Fibroblast of villous mesenchyme (primary cell): ENCODE data around the gene STAG2. TPM values are rescaled to one million over a fixed set of nuclear protein-coding genes. Genes with fewer than 3 reads are reported as not detected.
"Not testable (repeated sequence)": the region's sequence is repeated elsewhere in the genome, so short reads cannot be mapped to it uniquely, and the experiment has no call there.

ENCODE experiments used
- DNase-seq: peaks from one replicate; pipeline ENCODE4 v3.0.0-alpha.2; 2010; ENCODE audit warnings: low read depth
- H3K4me3 ChIP-seq: 2 replicates; pipeline ENCODE4 v1.5.1; 2011; ENCODE audit warnings: low read depth, mild to moderate bottlenecking, low read length
- CTCF ChIP-seq: IDR thresholded peaks from 2 replicates; pipeline ENCODE4 v1.5.1; 2012; ENCODE audit warnings: low read depth, mild to moderate bottlenecking, low read length; ENCODE audit not compliant: insufficient read depth
- total RNA-seq: library from RNA; depleted of rRNA; stranded (reverse); fragments of >200 nt; gene quantifications from 2 replicates; pipeline ENCODE4 v1.2.3, GENCODE V29; 2012

Gene STAG2
- total RNA-seq, 1 donor = 57.4 TPM

- DNase-seq = no peak
- no peak overlapping the region for H3K4me3 ChIP-seq
- no peak for TF ChIP-seq CTCF
These were observed 123.6 kb downstream of the STAG2 start for GRCh38 chrX:124085063-124085462.

GRCh38 chrX:124086411-124086810 lies 124.9 kb downstream of the STAG2 start:
- TF ChIP-seq CTCF = no peak
- DNase-seq = no peak
- H3K4me3 ChIP-seq = no peak overlapping the region

- no peak overlapping the region for H3K4me3 ChIP-seq
These were observed 125.7 kb downstream of the STAG2 start for GRCh38 chrX:124087000-124087746.

GRCh38 chrX:124093222-124093621 lies 131.7 kb downstream of the STAG2 start:
- H3K4me3 ChIP-seq = no peak overlapping the region
- no peak for TF ChIP-seq CTCF
- no peak for DNase-seq

More at GRCh38 chrX:124087000-124087746, 125.7 kb downstream of the STAG2 start:
- no peak for TF ChIP-seq CTCF
- no peak for DNase-seq

GRCh38 chrX:124097116-124097515 lies 135.6 kb downstream of the STAG2 start:
- no peak for TF ChIP-seq CTCF

GRCh38 chrX:124098089-124098488 lies 136.6 kb downstream of the STAG2 start:
- peak; percentile 49 for TF ChIP-seq CTCF
- peak; percentile 41 for DNase-seq

More at GRCh38 chrX:124097116-124097515, 135.6 kb downstream of the STAG2 start:
- no peak overlapping the region for H3K4me3 ChIP-seq
- no peak for DNase-seq

GRCh38 chrX:124103966-124104365 lies 142.5 kb downstream of the STAG2 start:
- H3K4me3 ChIP-seq = no peak overlapping the region
- DNase-seq = no peak
- no peak for TF ChIP-seq CTCF

More at GRCh38 chrX:124098089-124098488, 136.6 kb downstream of the STAG2 start:
- H3K4me3 ChIP-seq = no peak overlapping the region

- DNase-seq, H3K4me3 ChIP-seq: not testable (repeated sequence)
These were observed 143.0 kb downstream of the STAG2 start for GRCh38 chrX:124104512-124104911.
